Stomach (tissue), 9 donors: ENCODE data around the gene LIFR. TPM values are rescaled to one million over a fixed set of nuclear protein-coding genes. Genes with fewer than 3 reads are reported as not detected.

ENCODE experiments used
- DNase-seq, 2 donors: peaks; one replicate each; pipeline versions ENCODE4 v3.0.0 to v3.0.0-alpha.2; 2013 to 2019
- H3K27ac ChIP-seq, 5 donors: fragments of 200-600 bp in 4 of 5; sonication (generic) in 4 of 5; one replicate each; pipeline ENCODE4 v1.5.1; 2013 to 2019; ENCODE audit warnings: mild to moderate bottlenecking in 1 of 5, moderate library complexity in 1 of 5
- H3K27me3 ChIP-seq, 3 donors: fragments of 200-600 bp; sonication (generic); one replicate each; pipeline ENCODE4 v1.5.1; 2017 to 2019; ENCODE audit warnings: mixed run types in 1 of 3
- H3K36me3 ChIP-seq, 4 donors: fragments of 200-600 bp; sonication (generic); 1 replicate in 3 of 4; 2 replicates in 1 of 4; pipeline ENCODE4 v1.5.1; 2016 to 2019
- H3K4me1 ChIP-seq, 4 donors: fragments of 200-600 bp; sonication (generic); one replicate each; pipeline ENCODE4 v1.5.1; 2016 to 2019
- H3K4me3 ChIP-seq, 4 donors: fragments of 200-600 bp; sonication (generic) in 3 of 4; one replicate each; pipeline ENCODE4 v1.5.1; 2016 to 2019; ENCODE audit warnings: mild to moderate bottlenecking in 1 of 4
- H3K9me3 ChIP-seq, 4 donors: fragments of 200-600 bp; sonication (generic); one replicate each; pipeline ENCODE4 v1.5.1; 2016 to 2019
- CTCF ChIP-seq, 7 experiments: fragments of 450-650 bp in 4 of 7; fragments of 200-600 bp in 3 of 7; sonication (generic) in 3 of 7; IDR thresholded peaks; one replicate each; pipeline ENCODE4 v1.5.1; 2016 to 2019; ENCODE audit warnings: antibody characterized with exemption in 7 of 7, control low read depth in 2 of 7, mild to moderate bottlenecking in 1 of 7
- EP300 ChIP-seq: sonication (generic); formaldehyde crosslinking; IDR thresholded peaks from one replicate; pipeline ENCODE4 v1.6.1; 2017; ENCODE audit warnings: antibody characterized with exemption
- POLR2A ChIP-seq, 4 donors: fragments of 450-650 bp; IDR thresholded peaks; one replicate each; pipeline ENCODE4 v1.6.1; 2016; ENCODE audit warnings: antibody characterized with exemption in 4 of 4, control low read depth in 2 of 4, mild to moderate bottlenecking in 1 of 4, moderate library complexity in 1 of 4
- POLR2AphosphoS5 ChIP-seq, 3 donors: sonication (generic); formaldehyde crosslinking; IDR thresholded peaks; one replicate each; pipeline ENCODE4 v1.6.1; 2016; ENCODE audit warnings: antibody characterized with exemption in 3 of 3
- WGBS, 5 donors: extraction: QIAGEN DNeasy Blood & Tissue Kit in 3 of 5; methylation state at CpG; one replicate each; pipeline versions ENCODE4 v1.1.5 to v1.1.7; 2013 to 2018; 5-methylcytosine and 5-hydroxymethylcytosine counted together
- intact Hi-C: fragments of 100-400 bp; cut with DNase I; formaldehyde crosslinking; loops from one replicate; pipeline ENCODE4 v1.15.1; 2023; ENCODE audit warnings: low total_unique reads
- polyA plus RNA-seq, 3 donors: library from polyadenylated mRNA; stranded (reverse); fragments of 200-250 nt; gene quantifications; one replicate each; pipeline ENCODE4 v1.2.3, GENCODE V29; 2013
- total RNA-seq, 5 donors: library from RNA; depleted of rRNA; stranded (reverse); fragments of >200 nt; gene quantifications; one replicate each; pipeline versions ENCODE4 v1.1.0 to v1.2.3, GENCODE V29; 2014 to 2016
- donor health status: healthy with polysubstance abuse.
- donor health status: Bipolar disorder and iron deficiency.
- donor health status: healthy.

Gene LIFR
- total and polyA plus RNA-seq, 8 donors = 6.2 to 259 (median 45.1) TPM

DNA sequence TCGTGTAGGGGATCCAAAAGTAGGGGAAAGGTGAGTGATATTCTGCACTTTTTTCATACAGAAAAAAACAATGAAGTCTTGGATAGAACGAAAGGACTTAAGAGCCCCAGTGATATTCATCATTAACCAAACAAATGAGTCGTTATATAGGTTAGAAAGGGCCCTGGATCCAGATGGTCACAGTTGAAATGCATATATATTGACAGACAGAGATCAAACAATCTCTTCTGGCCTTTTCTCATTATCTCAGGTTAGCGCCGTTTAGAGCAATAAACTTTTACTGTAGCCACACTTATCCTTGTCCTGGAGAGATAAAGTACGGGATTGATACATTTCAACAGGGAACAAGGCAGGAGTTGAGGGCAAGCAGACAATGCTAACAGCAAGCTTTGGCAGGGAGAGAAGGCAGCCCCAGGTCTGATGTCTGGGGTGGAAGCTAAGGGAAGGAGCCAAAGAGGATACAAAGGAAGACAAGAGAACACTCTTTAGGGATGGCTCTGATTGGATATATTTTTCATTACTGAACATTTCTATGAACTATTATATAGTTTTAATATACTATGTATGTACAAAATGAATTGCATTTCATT, 77.0 kb downstream of the LIFR start:
- intact Hi-C loops = no loop called here
- Histone ChIP-seq H3K4me3 (no peak overlapping the region), H3K27me3 (no peaks in the 10 kb centered on the region), H3K36me3 (peaks cover 0 to 43% (median 37%) of the 10 kb centered on the region in 4 donors), H3K4me1 (peaks cover 0 to 10% (median 6%) of the 10 kb centered on the region in 4 donors), H3K27ac (no peak overlapping the region), H3K9me3 (no peaks in the 10 kb centered on the region)
- WGBS, 5 donors = 18 to 32% (median 28%) methylated on average over 6 of the region's 6 CpGs
- TF ChIP-seq EP300 = no peak
- TF ChIP-seq CTCF (IDR thresholded peaks at IDR 0.05) = no peak
- no peak for TF ChIP-seq POLR2AphosphoS5 (IDR thresholded peaks at IDR 0.05)
- no peak for TF ChIP-seq POLR2A (IDR thresholded peaks at IDR 0.05)
- no peak for DNase-seq

GRCh38 chr5:38478878-38479277, 77.6 kb downstream of the LIFR start:
- no peak for TF ChIP-seq EP300
- no peak for TF ChIP-seq POLR2AphosphoS5 (IDR thresholded peaks at IDR 0.05)
- TF ChIP-seq CTCF (IDR thresholded peaks at IDR 0.05) = no peak
- no peak for TF ChIP-seq POLR2A (IDR thresholded peaks at IDR 0.05)
- intact Hi-C loops = no loop called here
- Histone ChIP-seq H3K4me3 (no peak overlapping the region), H3K27ac (no peak overlapping the region), H3K4me1 (peaks cover 0 to 10% (median 6%) of the 10 kb centered on the region in 4 donors), H3K9me3 (no peaks in the 10 kb centered on the region), H3K36me3 (peaks cover 0 to 38% (median 34%) of the 10 kb centered on the region in 4 donors), H3K27me3 (no peaks in the 10 kb centered on the region)
- WGBS, 5 donors = 64 to 72% (median 69%) methylated on average over 3 of the region's 3 CpGs
- DNase-seq = no peak

- Histone ChIP-seq H3K27ac (no peak overlapping the region), H3K9me3 (no peaks in the 10 kb centered on the region), H3K36me3 (peaks cover 0 to 31% (median 27%) of the 10 kb centered on the region in 4 donors), H3K27me3 (no peaks in the 10 kb centered on the region), H3K4me3 (no peak overlapping the region), H3K4me1 (peaks cover 0 to 13% (median 6%) of the 10 kb centered on the region in 4 donors)
- TF ChIP-seq POLR2A (IDR thresholded peaks at IDR 0.05) (no peak), POLR2AphosphoS5 (IDR thresholded peaks at IDR 0.05) (no peak), CTCF (IDR thresholded peaks at IDR 0.05) (no peak), EP300 (no peak)
- DNase-seq = no peak
- intact Hi-C loops = no loop called here
- 72 to 84% (median 77%) methylated on average over 3 of the region's 3 CpGs for WGBS, 5 donors
Measured at GRCh38 chr5:38478166-38478565, 78.3 kb downstream of the LIFR start.

DNA sequence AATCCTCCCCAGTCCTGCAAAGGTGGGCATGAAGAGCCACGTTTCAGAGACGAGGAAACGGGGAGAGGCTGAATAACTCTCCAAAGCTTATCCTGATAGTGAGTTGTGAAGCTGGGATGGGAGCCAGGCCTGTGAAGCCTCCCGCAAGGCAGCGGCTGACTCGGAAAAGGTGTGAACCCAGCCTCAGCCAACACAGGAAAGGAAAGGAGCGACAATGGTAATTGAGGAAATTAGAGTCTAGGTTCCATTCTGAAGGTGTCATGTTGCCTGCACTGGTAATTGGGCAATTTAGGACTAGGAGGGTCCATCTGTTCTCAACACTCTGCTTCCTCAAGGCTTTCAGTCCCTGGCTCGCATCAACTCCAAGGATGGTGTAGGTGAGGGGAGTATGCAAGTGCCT, 83.4 kb downstream of the LIFR start:
- H3K4me3 ChIP-seq = no peak overlapping the region
- intact Hi-C loops = no loop called here
- H3K27me3 ChIP-seq = no peaks in the 10 kb centered on the region
- H3K27ac ChIP-seq = peak overlapping the region in 2 of 5 donors; percentile 10 to 22
- TF ChIP-seq POLR2A (IDR thresholded peaks at IDR 0.05) (no peak), POLR2AphosphoS5 (IDR thresholded peaks at IDR 0.05) (peak in 1 of 3 donors; percentile 8), EP300 (no peak), CTCF (IDR thresholded peaks at IDR 0.05) (no peak)
- WGBS, 5 donors = 27 to 39% (median 33%) methylated on average over 8 of the region's 8 CpGs
- H3K9me3 ChIP-seq = no peaks in the 10 kb centered on the region
- peaks cover 9 to 27% (median 15%) of the 10 kb centered on the region in 4 donors for H3K4me1 ChIP-seq
- no peaks in the 10 kb centered on the region for H3K36me3 ChIP-seq
- DNase-seq = peak in 1 of 2 donors; percentile 75
